Osteoblast (primary cell): ENCODE measurements around the gene ACTG1. TPM values are rescaled to one million over a fixed set of nuclear protein-coding genes. Genes with fewer than 3 reads are reported as not detected.

Experiments
- DNase-seq: peaks from one replicate; pipeline ENCODE4 v3.0.0; 2011; ENCODE audit warnings: low spot score, mixed read lengths; ENCODE audit not compliant: insufficient read length; ENCODE audit errors: missing footprints
- H2AFZ ChIP-seq: 2 replicates; pipeline ENCODE4 v1.6.0; 2011; ENCODE audit warnings: mild to moderate bottlenecking, low read length
- H3K27ac ChIP-seq: 2 replicates; pipeline ENCODE4 v1.5.1; 2011; ENCODE audit warnings: mild to moderate bottlenecking, low read depth, low read length, moderate library complexity
- H3K27me3 ChIP-seq: 2 replicates; pipeline ENCODE4 v1.6.0; 2012; ENCODE audit warnings: mild to moderate bottlenecking, control low read depth, inconsistent platforms, low read length, moderate library complexity; ENCODE audit not compliant: insufficient read depth
- H3K36me3 ChIP-seq: 2 replicates; pipeline ENCODE4 v1.5.1; 2011; ENCODE audit warnings: mild to moderate bottlenecking, low read length, control low read depth, moderate library complexity; ENCODE audit not compliant: insufficient read depth
- H3K4me1 ChIP-seq: 2 replicates; pipeline ENCODE4 v1.5.1; 2011; ENCODE audit warnings: mild to moderate bottlenecking, low read length, control low read depth, moderate library complexity; ENCODE audit not compliant: insufficient read depth
- H3K4me2 ChIP-seq: 2 replicates; pipeline ENCODE4 v1.6.0; 2011; ENCODE audit warnings: mild to moderate bottlenecking, low read length; ENCODE audit not compliant: insufficient read depth
- H3K4me3 ChIP-seq: fragments of 200-600 bp; sonication (generic); 3 replicates; pipeline ENCODE4 v1.5.1; 2012; ENCODE audit warnings: mild to moderate bottlenecking, low read length, inconsistent platforms; ENCODE audit not compliant: insufficient read depth
- H3K79me2 ChIP-seq: 2 replicates; pipeline ENCODE4 v1.6.0; 2012; ENCODE audit warnings: mild to moderate bottlenecking, low read length, control low read depth, inconsistent platforms; ENCODE audit not compliant: insufficient read depth
- H3K9me3 ChIP-seq: 2 replicates; pipeline ENCODE4 v1.5.1; 2011; ENCODE audit warnings: low read depth, low read length, control low read depth
- H4K20me1 ChIP-seq: 2 replicates; pipeline ENCODE4 v1.6.0; 2012; ENCODE audit warnings: mild to moderate bottlenecking, low read length, control low read depth; ENCODE audit not compliant: insufficient read depth
- CTCF ChIP-seq: IDR thresholded peaks from 2 replicates; pipeline ENCODE4 v1.5.1; 2011; ENCODE audit warnings: mild to moderate bottlenecking, low read depth, low read length, moderate library complexity; ENCODE audit errors: extremely low read depth
- total RNA-seq: library from RNA; depleted of rRNA; stranded (reverse); fragments of >200 nt; gene quantifications from 2 replicates; pipeline ENCODE4 v1.2.3, GENCODE V29; 2012

The ACTG1 gene
- total RNA-seq, 1 donor = 13,273 TPM

GRCh38 chr17:81557276-81558114 is 44.9 kb upstream of the ACTG1 start:
- DNase-seq = peak; percentile 67
- Histone ChIP-seq H3K9me3 (no peaks in the 10 kb centered on the region), H3K36me3 (peaks cover 49% of the 10 kb centered on the region), H3K27ac (no peak overlapping the region), H3K4me2 (no peak overlapping the region), H3K27me3 (no peaks in the 10 kb centered on the region), H4K20me1 (peaks cover 12% of the 10 kb centered on the region), H3K4me3 (no peak overlapping the region), H3K4me1 (peaks cover 50% of the 10 kb centered on the region), H3K79me2 (peaks cover 4% of the 10 kb centered on the region), H2AFZ (no peak overlapping the region)
- no peak for TF ChIP-seq CTCF

GRCh38 chr17:81556863-81557262 is 44.3 kb upstream of the ACTG1 start:
- no peak overlapping the region for H3K4me3 ChIP-seq
- peaks cover 43% of the 10 kb centered on the region for H3K36me3 ChIP-seq
- H2AFZ ChIP-seq = no peak overlapping the region
- H3K9me3 ChIP-seq = no peaks in the 10 kb centered on the region
- H3K27me3 ChIP-seq = no peaks in the 10 kb centered on the region
- peaks cover 12% of the 10 kb centered on the region for H4K20me1 ChIP-seq
- peak; percentile 47 for DNase-seq
- TF ChIP-seq CTCF = no peak
- peaks cover 49% of the 10 kb centered on the region for H3K4me1 ChIP-seq
- no peak overlapping the region for H3K27ac ChIP-seq
- peaks cover 8% of the 10 kb centered on the region for H3K79me2 ChIP-seq
- no peak overlapping the region for H3K4me2 ChIP-seq

- Histone ChIP-seq H3K27me3 (no peaks in the 10 kb centered on the region), H3K4me1 (peaks cover 43% of the 10 kb centered on the region), H3K79me2 (peaks cover 15% of the 10 kb centered on the region), H3K4me3 (no peak overlapping the region), H2AFZ (no peak overlapping the region), H3K36me3 (peaks cover 43% of the 10 kb centered on the region), H3K9me3 (no peaks in the 10 kb centered on the region), H3K4me2 (no peak overlapping the region), H3K27ac (peak overlapping the region; percentile 1), H4K20me1 (peaks cover 16% of the 10 kb centered on the region)
- DNase-seq = peak; percentile 86
- TF ChIP-seq CTCF = no peak
Observed at GRCh38 chr17:81556175-81556691, 43.6 kb upstream of the ACTG1 start.

- H3K27me3 ChIP-seq = no peaks in the 10 kb centered on the region
- peak overlapping the region; percentile 10 for H2AFZ ChIP-seq
- H3K4me2 ChIP-seq = peak overlapping the region; percentile 97
- H3K79me2 ChIP-seq = peaks cover 37% of the 10 kb centered on the region
- H3K36me3 ChIP-seq = peaks cover 40% of the 10 kb centered on the region
- no peak for TF ChIP-seq CTCF
- peaks cover 37% of the 10 kb centered on the region for H4K20me1 ChIP-seq
- peak overlapping the region; percentile 90 for H3K27ac ChIP-seq
- DNase-seq = peak; percentile 99
- H3K4me3 ChIP-seq = peak overlapping the region; percentile 94
- H3K4me1 ChIP-seq = peaks cover 36% of the 10 kb centered on the region
- H3K9me3 ChIP-seq = no peaks in the 10 kb centered on the region
Observed at GRCh38 chr17:81553616-81554181, 41.1 kb upstream of the ACTG1 start.
